Endothelial cell (in vitro differentiated cells): Measurements from ENCODE around the gene WDR5. TPM values are rescaled to one million over a fixed set of nuclear protein-coding genes. Genes with fewer than 3 reads are reported as not detected.

Experiments
- DNase-seq: peaks from one replicate; pipeline ENCODE4 v3.0.0; 2021; ENCODE audit warnings: low spot score
- H3K27ac Mint-ChIP-seq: one replicate; pipeline ENCODE4 v1.8.0; 2021; ENCODE audit warnings: mixed read lengths, inconsistent platforms; ENCODE audit not compliant: unreplicated experiment
- H3K27me3 Mint-ChIP-seq: one replicate; pipeline ENCODE4 v1.8.0; 2021; ENCODE audit warnings: mild to moderate bottlenecking, moderate library complexity, mixed read lengths, inconsistent platforms; ENCODE audit not compliant: unreplicated experiment
- H3K36me3 Mint-ChIP-seq: one replicate; pipeline ENCODE4 v1.8.0; 2021; ENCODE audit warnings: mild to moderate bottlenecking, low read depth, mixed read lengths, inconsistent platforms; ENCODE audit not compliant: unreplicated experiment
- H3K4me1 Mint-ChIP-seq: one replicate; pipeline ENCODE4 v1.8.0; 2021; ENCODE audit warnings: mild to moderate bottlenecking, mixed read lengths, inconsistent platforms; ENCODE audit not compliant: unreplicated experiment
- H3K4me3 Mint-ChIP-seq: one replicate; pipeline ENCODE4 v1.8.0; 2021; ENCODE audit warnings: mild to moderate bottlenecking, mixed read lengths, inconsistent platforms; ENCODE audit not compliant: unreplicated experiment
- H3K9me3 Mint-ChIP-seq: one replicate; pipeline ENCODE4 v1.8.0; 2021; ENCODE audit warnings: mixed read lengths, inconsistent platforms; ENCODE audit not compliant: unreplicated experiment
- CTCF ChIP-seq: fragments of 200-600 bp; sonication (generic); IDR thresholded peaks from one replicate; pipeline ENCODE4 v1.5.0; 2021; ENCODE audit warnings: antibody characterized with exemption; ENCODE audit not compliant: unreplicated experiment
- total RNA-seq: library from RNA; stranded (reverse); fragmentation: NEBNext Ultra II Directional; extraction: Animal tissue kit (Norgen Biotek cat#: 25700); gene quantifications from one replicate; pipeline ENCODE4 v1.2.1, GENCODE V29; 2021; ENCODE audit not compliant: unreplicated experiment

WDR5 gene
- total RNA-seq, 1 donor from 2014 or later, result 26.5 TPM

DNA sequence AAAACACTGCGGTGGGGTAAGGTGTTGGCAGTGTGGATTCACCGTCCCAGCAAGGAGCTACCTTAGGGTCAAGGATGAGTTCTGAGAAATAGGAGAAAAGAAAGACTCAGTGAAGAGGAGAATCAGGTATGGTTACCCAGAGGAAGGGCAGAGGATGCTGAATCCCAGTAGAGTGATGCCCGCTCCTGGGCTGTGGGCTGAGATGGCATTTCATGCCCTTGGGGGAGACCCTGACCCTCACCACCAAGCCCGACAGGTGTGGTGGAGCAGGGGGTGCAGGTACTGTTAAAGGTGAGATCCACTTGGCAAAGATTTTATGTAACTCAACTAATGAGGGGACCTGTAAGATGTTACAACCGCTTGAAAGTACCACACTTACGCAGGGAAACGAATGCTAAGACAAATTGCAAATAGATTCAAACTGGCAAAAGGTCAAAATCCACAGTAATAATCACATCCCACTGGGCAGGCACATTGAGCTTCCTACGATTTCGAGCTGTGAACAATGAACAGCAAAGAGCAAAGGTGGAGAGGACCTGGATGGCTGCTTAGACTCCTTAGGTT, 26.4 kb downstream of the WDR5 start:
- Mint-ChIP-seq H3K27ac (no peak overlapping the region), H3K4me3 (peak overlapping the region; percentile 66), H3K4me1 (peaks cover 5% of the 10 kb centered on the region), H3K27me3 (peaks cover 5% of the 10 kb centered on the region), H3K36me3 (peaks cover 22% of the 10 kb centered on the region), H3K9me3 (no peaks in the 10 kb centered on the region)
- TF ChIP-seq CTCF, result no peak
- no peak for DNase-seq

- Mint-ChIP-seq H3K4me3 (no peak overlapping the region), H3K27ac (no peak overlapping the region), H3K36me3 (peaks cover 17% of the 10 kb centered on the region), H3K27me3 (peaks cover 5% of the 10 kb centered on the region), H3K4me1 (peaks cover 5% of the 10 kb centered on the region), H3K9me3 (no peaks in the 10 kb centered on the region)
- DNase-seq, result no peak
- no peak for TF ChIP-seq CTCF
Observed at GRCh38 chr9:134162926-134163370, 27.1 kb downstream of the WDR5 start.

DNA sequence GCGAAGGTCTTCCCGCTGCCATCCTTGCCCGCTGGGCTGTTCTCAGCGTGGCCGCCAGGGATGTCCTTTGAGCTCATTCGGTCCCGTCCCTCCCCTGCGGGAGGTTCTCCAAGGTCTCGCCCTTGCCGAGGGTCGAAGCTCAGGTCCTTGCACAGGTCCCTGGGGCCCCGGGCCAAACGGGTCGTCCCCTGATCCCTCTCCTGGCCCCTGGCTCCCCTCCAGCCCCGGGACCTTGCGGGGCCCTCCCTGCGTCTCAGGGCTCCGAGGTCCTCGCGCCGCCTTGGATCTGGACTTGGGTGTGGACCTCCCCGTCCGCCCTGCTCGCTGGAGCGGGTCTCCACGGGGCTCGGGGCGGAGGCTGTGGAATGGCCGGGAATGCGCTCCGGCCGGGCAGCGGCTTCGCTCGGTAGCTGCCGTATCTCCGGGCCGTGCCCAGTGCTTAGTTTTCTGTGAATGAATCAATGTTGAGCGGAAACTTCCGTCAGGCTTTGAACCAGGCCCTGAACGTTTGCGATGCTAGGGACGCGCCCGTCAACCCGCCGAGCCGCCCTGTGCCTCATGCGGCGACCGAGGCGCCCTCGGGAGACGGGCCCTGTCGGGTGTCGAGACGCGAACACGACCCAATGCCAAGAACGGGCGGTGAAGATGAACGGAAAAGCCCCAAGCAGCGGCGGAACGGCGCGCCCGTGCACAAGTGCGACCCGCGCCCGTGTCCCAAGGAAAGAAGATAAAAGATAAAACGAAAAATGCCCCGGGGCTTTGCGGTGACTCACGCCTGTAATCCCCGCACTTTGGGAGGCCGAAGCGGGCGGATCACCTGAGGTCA, 27.7 kb downstream of the WDR5 start:
- no peaks in the 10 kb centered on the region for H3K9me3 Mint-ChIP-seq
- peak; percentile 60 for DNase-seq
- no peak overlapping the region for H3K27ac Mint-ChIP-seq
- H3K4me1 Mint-ChIP-seq, result peaks cover 5% of the 10 kb centered on the region
- H3K36me3 Mint-ChIP-seq, result peaks cover 11% of the 10 kb centered on the region
- peak; percentile 52 for TF ChIP-seq CTCF
- H3K4me3 Mint-ChIP-seq, result no peak overlapping the region
- peaks cover 5% of the 10 kb centered on the region for H3K27me3 Mint-ChIP-seq

DNA sequence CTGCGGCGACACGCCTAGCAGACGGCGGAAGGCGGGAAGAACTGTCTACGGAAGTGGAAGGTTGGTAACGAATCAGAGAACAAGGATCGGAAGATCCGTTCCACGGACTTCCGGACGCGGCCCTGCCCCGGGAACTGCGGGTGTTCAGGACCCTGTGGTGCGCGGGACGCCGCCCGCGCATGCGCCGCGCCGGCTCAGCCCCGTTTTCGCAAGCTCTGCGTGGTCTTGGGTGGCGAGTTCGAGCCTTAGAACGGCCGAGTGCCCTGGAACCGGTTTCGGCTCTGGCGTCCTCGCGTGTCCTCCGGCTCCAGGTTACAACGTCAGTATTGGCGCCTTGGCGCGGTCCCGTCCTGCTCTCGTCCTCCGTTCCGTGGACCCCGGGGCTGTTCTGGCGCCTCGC, 29.0 kb downstream of the WDR5 start:
- Mint-ChIP-seq H3K27ac (no peak overlapping the region), H3K4me3 (no peak overlapping the region), H3K9me3 (no peaks in the 10 kb centered on the region), H3K36me3 (peaks cover 11% of the 10 kb centered on the region), H3K4me1 (peaks cover 4% of the 10 kb centered on the region), H3K27me3 (peaks cover 5% of the 10 kb centered on the region)
- no peak for TF ChIP-seq CTCF
- no peak for DNase-seq
